GM13976 (cell line): ENCODE data around the gene GPATCH4.
"Not testable (repeated sequence)": the region's sequence is repeated elsewhere in the genome, so short reads cannot be mapped to it uniquely, and the experiment has no call there.

Source experiments
- DNase-seq: peaks from one replicate; pipeline ENCODE4 v3.0.0; 2012; ENCODE audit warnings: low spot score
- CTCF ChIP-seq: IDR thresholded peaks from 2 replicates; pipeline ENCODE4 v1.5.1; 2012; ENCODE audit warnings: borderline replicate concordance, mild to moderate bottlenecking; ENCODE audit not compliant: insufficient read depth; ENCODE audit errors: extremely low read depth, missing control alignments, control extremely low read depth
- in situ Hi-C: fragments of 300-500 bp; cut with MboI; formaldehyde crosslinking; loops from one replicate; pipeline ENCODE4 v1.12.0; 2022; ENCODE audit warnings: low sequenced_read_pairs, mixed read lengths, inconsistent platforms; ENCODE audit not compliant: unreplicated experiment

GPATCH4 gene

GRCh38 chr1:156555715-156556114, 45.6 kb downstream of the GPATCH4 start:
- in situ Hi-C loops, result no loop called here
- no peak for TF ChIP-seq CTCF
- DNase-seq, result no peak

- no peak for TF ChIP-seq CTCF
- DNase-seq, result no peak
- in situ Hi-C loops, result no loop called here
These were observed 46.3 kb downstream of the GPATCH4 start for GRCh38 chr1:156554971-156555370.

- in situ Hi-C loops, result no loop called here
- TF ChIP-seq CTCF, result no peak
- no peak for DNase-seq
These were observed 47.3 kb downstream of the GPATCH4 start for GRCh38 chr1:156553860-156554485.

- in situ Hi-C loops, DNase-seq: not testable (repeated sequence)
These were observed 48.3 kb downstream of the GPATCH4 start for GRCh38 chr1:156552937-156553336.

GRCh38 chr1:156552518-156552917, 48.8 kb downstream of the GPATCH4 start:
- TF ChIP-seq CTCF, result no peak
- DNase-seq, result no peak
- in situ Hi-C loops, result no loop called here

GRCh38 chr1:156551869-156552268, 49.4 kb downstream of the GPATCH4 start:
- DNase-seq, result no peak
- TF ChIP-seq CTCF, result no peak
- in situ Hi-C loops, result no loop called here

GRCh38 chr1:156551066-156551643, 50.1 kb downstream of the GPATCH4 start:
- no peak for TF ChIP-seq CTCF
- in situ Hi-C loops, result no loop called here
- no peak for DNase-seq
